ENCODE data around the gene CFL2. TPM values are rescaled to one million over a fixed set of nuclear protein-coding genes. Genes with fewer than 3 reads are reported as not detected.

Gene CFL2
- total RNA-seq, 1 experiment from 2014 or later, result 55.2 TPM

DNA sequence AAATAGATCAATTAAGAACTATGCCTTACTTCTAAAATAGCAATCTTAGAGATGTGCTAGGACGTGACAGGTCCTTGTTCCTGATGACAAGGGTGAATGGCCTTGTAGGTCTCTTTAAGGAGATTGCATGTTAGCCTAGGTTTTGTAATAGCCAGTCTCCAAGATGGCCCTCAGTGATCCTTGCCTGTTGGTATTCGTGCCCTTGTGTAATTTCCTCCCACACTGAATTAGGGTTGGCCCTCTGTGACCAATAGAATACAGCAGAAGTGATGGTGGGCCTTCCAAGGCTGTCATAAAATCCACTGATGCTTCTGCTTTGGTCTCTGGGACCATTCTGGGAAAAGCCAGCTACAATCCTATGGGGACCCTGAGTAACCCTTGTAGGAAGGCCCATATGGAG lies 46.3 kb downstream of the CFL2 start:
- CTCF ChIA-PET, result no interaction called here
- ATAC-seq (no peak), DNase-seq (ENCODE audit: low read depth, low spot score) (no peak)
- Histone ChIP-seq H3K4me3 (replicated peaks in 1 of 2; ENCODE audit: low read depth in 1 of 2, low read length in 2 of 2) (no peak overlapping the region), H3K9me2 (ENCODE audit: insufficient read depth) (no peaks in the 10 kb centered on the region), H3K79me2 (ENCODE audit: insufficient read depth, low read length) (no peaks in the 10 kb centered on the region), H3K27ac (ENCODE audit: low read depth, low read length) (no peak overlapping the region), H3K9me3 (ENCODE audit: control insufficient read depth in 1 of 2, insufficient read depth in 1 of 2, low read depth in 1 of 2, low read length in 2 of 2) (no peaks in the 10 kb centered on the region), H3K4me2 (ENCODE audit: low read length) (no peak overlapping the region), H3K4me1 (ENCODE audit: control insufficient read depth in 1 of 2, insufficient read depth in 2 of 2, low read length in 2 of 2) (peaks cover 0 to 10% of the 10 kb centered on the region in 2 experiments; a peak in 2 of 4 replicates), H3K9ac (ENCODE audit: low read length) (no peak overlapping the region), H4K20me1 (ENCODE audit: insufficient read depth) (no peaks in the 10 kb centered on the region), H3K27me3 (ENCODE audit: insufficient read depth, low read length) (no peaks in the 10 kb centered on the region), H3K36me3 (ENCODE audit: control insufficient read depth in 1 of 2, insufficient read depth in 2 of 2, low read length in 2 of 2) (no peaks in the 10 kb centered on the region), H2AFZ (ENCODE audit: low read depth, low read length, poor library complexity, severe bottlenecking) (no peak overlapping the region)
- RAD21 ChIA-PET (ENCODE audit: low non-redundant PET in 1 of 2, low total read pairs in 2 of 2, uncharacterized antibody in 2 of 2, unreplicated experiment in 2 of 2), result no interaction called here
- POLR2A ChIA-PET, result no interaction called here
- no TSS peak for BruUV-seq (replicated peaks)
- TF ChIP-seq TCF7L2 (IDR thresholded peaks at IDR 0.05; ENCODE audit: borderline replicate concordance, extremely low read depth, insufficient read depth, insufficient read length) (no peak), EGR1 (IDR thresholded peaks at IDR 0.05; ENCODE audit: low read depth) (no peak)
- TF ChIP-seq, protein P1, sequence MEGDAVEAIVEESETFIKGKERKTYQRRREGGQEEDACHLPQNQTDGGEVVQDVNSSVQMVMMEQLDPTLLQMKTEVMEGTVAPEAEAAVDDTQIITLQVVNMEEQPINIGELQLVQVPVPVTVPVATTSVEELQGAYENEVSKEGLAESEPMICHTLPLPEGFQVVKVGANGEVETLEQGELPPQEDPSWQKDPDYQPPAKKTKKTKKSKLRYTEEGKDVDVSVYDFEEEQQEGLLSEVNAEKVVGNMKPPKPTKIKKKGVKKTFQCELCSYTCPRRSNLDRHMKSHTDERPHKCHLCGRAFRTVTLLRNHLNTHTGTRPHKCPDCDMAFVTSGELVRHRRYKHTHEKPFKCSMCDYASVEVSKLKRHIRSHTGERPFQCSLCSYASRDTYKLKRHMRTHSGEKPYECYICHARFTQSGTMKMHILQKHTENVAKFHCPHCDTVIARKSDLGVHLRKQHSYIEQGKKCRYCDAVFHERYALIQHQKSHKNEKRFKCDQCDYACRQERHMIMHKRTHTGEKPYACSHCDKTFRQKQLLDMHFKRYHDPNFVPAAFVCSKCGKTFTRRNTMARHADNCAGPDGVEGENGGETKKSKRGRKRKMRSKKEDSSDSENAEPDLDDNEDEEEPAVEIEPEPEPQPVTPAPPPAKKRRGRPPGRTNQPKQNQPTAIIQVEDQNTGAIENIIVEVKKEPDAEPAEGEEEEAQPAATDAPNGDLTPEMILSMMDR (IDR thresholded peaks at IDR 0.05 in 2 of 3, conservative IDR thresholded peaks at IDR 0.05 in 1 of 3; ENCODE audit: borderline replicate concordance in 1 of 3, insufficient read depth in 1 of 3, low read depth in 2 of 3, low read length in 2 of 3), result no peak
- intact Hi-C loops (cut with micrococcal nuclease), result no loop called here

DNA sequence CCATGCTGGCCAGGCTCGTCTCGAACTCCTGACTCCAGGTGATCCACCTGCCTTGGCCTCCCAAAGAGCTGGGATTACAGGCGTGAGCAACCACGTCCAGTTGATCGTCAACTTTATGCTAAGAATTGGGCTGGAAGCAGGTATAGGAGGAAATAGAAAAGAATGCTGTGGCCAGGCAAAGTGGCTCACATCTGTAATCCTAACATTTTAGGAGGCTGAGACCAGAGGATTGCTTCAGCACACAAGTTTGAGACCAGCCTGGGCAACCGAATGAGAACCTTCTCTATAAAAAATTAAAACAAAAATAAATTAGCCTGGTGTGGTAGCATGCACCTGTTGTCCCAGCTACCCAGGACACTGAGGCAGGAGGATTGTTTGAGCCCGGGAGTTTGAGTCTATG lies 47.4 kb downstream of the CFL2 start:
- H3K36me3 ChIP-seq (ENCODE audit: control insufficient read depth in 1 of 2, insufficient read depth in 2 of 2, low read length in 2 of 2), result no peaks in the 10 kb centered on the region
- intact Hi-C loops (cut with micrococcal nuclease), result no loop called here
- H3K4me3 ChIP-seq (replicated peaks in 1 of 2; ENCODE audit: low read depth in 1 of 2, low read length in 2 of 2), result no peak overlapping the region
- H3K9me2 ChIP-seq (ENCODE audit: insufficient read depth), result no peaks in the 10 kb centered on the region
- H3K9me3 ChIP-seq (ENCODE audit: control insufficient read depth in 1 of 2, insufficient read depth in 1 of 2, low read depth in 1 of 2, low read length in 2 of 2), result no peaks in the 10 kb centered on the region
- CTCF ChIA-PET, result no interaction called here
- no peak overlapping the region for H3K4me2 ChIP-seq (ENCODE audit: low read length)
- H2AFZ ChIP-seq (ENCODE audit: low read depth, low read length, poor library complexity, severe bottlenecking), result no peak overlapping the region
- H3K9ac ChIP-seq (ENCODE audit: low read length), result no peak overlapping the region
- H3K79me2 ChIP-seq (ENCODE audit: insufficient read depth, low read length), result no peaks in the 10 kb centered on the region
- peaks cover 0 to 10% of the 10 kb centered on the region in 2 experiments; a peak in 2 of 4 replicates for H3K4me1 ChIP-seq (ENCODE audit: control insufficient read depth in 1 of 2, insufficient read depth in 2 of 2, low read length in 2 of 2)
- ATAC-seq (no peak), DNase-seq (ENCODE audit: low read depth, low spot score) (no peak)
- no peak overlapping the region for H3K27ac ChIP-seq (ENCODE audit: low read depth, low read length)
- RAD21 ChIA-PET (ENCODE audit: low non-redundant PET in 1 of 2, low total read pairs in 2 of 2, uncharacterized antibody in 2 of 2, unreplicated experiment in 2 of 2), result no interaction called here
- POLR2A ChIA-PET, result no interaction called here
- H4K20me1 ChIP-seq (ENCODE audit: insufficient read depth), result no peaks in the 10 kb centered on the region
- H3K27me3 ChIP-seq (ENCODE audit: insufficient read depth, low read length), result no peaks in the 10 kb centered on the region
- no TSS peak for BruUV-seq (replicated peaks)
- TF ChIP-seq POLR2A (IDR thresholded peaks at IDR 0.05; ENCODE audit: borderline replicate concordance, extremely low read depth, insufficient read depth, insufficient read length) (no peak), ZNF274 (IDR thresholded peaks at IDR 0.05; ENCODE audit: low read depth, low read length) (no peak)

Data from HCT116 (cell line).